A549 (cell line): ENCODE data around the gene CEP78. TPM values are rescaled to one million over a fixed set of nuclear protein-coding genes. Genes with fewer than 3 reads are reported as not detected.

Experiments used
- ATAC-seq, 2 experiments: fragments of 200-7000 bp in 1 of 2; fragments of >200 bp in 1 of 2; cut with Nextera tagmentation in 1 of 2; cut with Tn5 transposase in 1 of 2; 3 replicates each; pipeline versions ENCODE4 v1.8.0 to v1.9.1; 2018 to 2020; ENCODE audit warnings: mild to moderate bottlenecking in 1 of 2, moderate library complexity in 1 of 2
- CTCF ChIA-PET: fragments of 300-600 bp; sonication (Branson Sonifier 250); formaldehyde crosslinking; extraction: SDS; loops from one replicate; lab custom pipeline; 2021; ENCODE audit warnings: antibody characterized with exemption, inconsistent platforms; lab: Yijun Ruan, JAX
- POLR2A ChIA-PET: fragments of 350-600 bp; formaldehyde crosslinking; extraction: SDS; loops from one replicate; lab custom pipeline; 2021; ENCODE audit warnings: antibody characterized with exemption, inconsistent platforms; lab: Yijun Ruan, JAX
- DNase-seq, 2 experiments: peaks; one replicate each; pipeline versions ENCODE4 v3.0.0 to v3.0.0-alpha.2; 2011 to 2016; ENCODE audit warnings: low read depth in 1 of 2, low spot score in 1 of 2
- FAIRE-seq: peaks from 2 replicates; lab custom pipeline; 2011; peaks lifted over from hg19 to GRCh38; lab: Jason Lieb, UNC
- H3K27ac ChIP-seq, 2 experiments: fragments of >200 bp; sonication (Bioruptor Twin); formaldehyde crosslinking; 3 replicates each; pipeline ENCODE4 v1.5.1; 2016 to 2017
- H3K4me1 ChIP-seq: fragments of >200 bp; sonication (Bioruptor Twin); formaldehyde crosslinking; 3 replicates; pipeline ENCODE4 v1.6.1; 2016
- H3K4me2 ChIP-seq: fragments of >200 bp; sonication (Bioruptor Twin); formaldehyde crosslinking; 3 replicates; pipeline ENCODE4 v1.6.1; 2016
- H3K4me3 ChIP-seq: fragments of >200 bp; sonication (Bioruptor Twin); formaldehyde crosslinking; 3 replicates; pipeline ENCODE4 v1.5.1; 2016
- H3K9me3 ChIP-seq: fragments of >200 bp; sonication (Bioruptor Twin); formaldehyde crosslinking; 3 replicates; pipeline ENCODE4 v1.6.1; 2016
- BHLHE40 ChIP-seq: IDR thresholded peaks from 2 replicates; pipeline ENCODE4 v1.6.1; 2012; ENCODE audit warnings: low read depth, low read length, inconsistent platforms
- CBX8 ChIP-seq: fragments of 200-600 bp; sonication (generic); IDR thresholded peaks from 2 replicates; pipeline ENCODE4 v1.6.1; 2016
- EHF ChIP-seq: fragments of 250-450 bp; sonication (Bioruptor Pico); IDR thresholded peaks from 2 replicates; pipeline ENCODE4 v1.5.0; 2020; ENCODE audit warnings: mild to moderate bottlenecking
- EHMT2 ChIP-seq: fragments of 200-600 bp; sonication (generic); IDR thresholded peaks from 2 replicates; pipeline ENCODE4 v1.6.1; 2016; ENCODE audit warnings: antibody characterized with exemption, low read depth, mild to moderate bottlenecking, moderate library complexity
- EP300 ChIP-seq, 2 experiments: fragments of >200 bp; sonication (Bioruptor Twin); formaldehyde crosslinking; IDR thresholded peaks; 2 replicates in 1 of 2; 3 replicates in 1 of 2; pipeline ENCODE4 v1.6.1; 2016 to 2017
- FOSL2 ChIP-seq, 2 experiments: fragments of 450-650 bp in 1 of 2; fragments of >200 bp in 1 of 2; sonication (Bioruptor Twin) in 1 of 2; formaldehyde crosslinking; IDR thresholded peaks; 2 replicates each; pipeline versions ENCODE4 v1.5.0 to v1.6.1; 2016 to 2020; ENCODE audit warnings: mild to moderate bottlenecking in 1 of 2, moderate library complexity in 1 of 2
- GATA3 ChIP-seq: IDR thresholded peaks from 2 replicates; pipeline ENCODE4 v1.6.1; 2012; ENCODE audit warnings: borderline replicate concordance
- HEYL ChIP-seq: fragments of 250-450 bp; sonication (Bioruptor Pico); IDR thresholded peaks from 2 replicates; pipeline ENCODE4 v1.8.0; 2021; ENCODE audit warnings: mild to moderate bottlenecking, moderate library complexity
- HOXA7 ChIP-seq: fragments of 250-450 bp; sonication (Bioruptor Pico); IDR thresholded peaks from 2 replicates; pipeline ENCODE4 v1.5.0; 2020; ENCODE audit warnings: mild to moderate bottlenecking, moderate library complexity
- HOXB13 ChIP-seq: fragments of 250-450 bp; sonication (Bioruptor Pico); IDR thresholded peaks from 2 replicates; pipeline ENCODE4 v1.5.0; 2020; ENCODE audit warnings: low read depth, mild to moderate bottlenecking, moderate library complexity
- HOXB5 ChIP-seq: fragments of 250-450 bp; sonication (Bioruptor Pico); IDR thresholded peaks from 2 replicates; pipeline ENCODE4 v1.5.0; 2020; ENCODE audit warnings: mild to moderate bottlenecking, moderate library complexity
- JUNB ChIP-seq: fragments of >200 bp; sonication (Bioruptor Twin); formaldehyde crosslinking; IDR thresholded peaks from 2 replicates; pipeline ENCODE4 v1.6.1; 2016
- MAX ChIP-seq: IDR thresholded peaks from 2 replicates; pipeline ENCODE4 v1.6.1; 2012
- MYC ChIP-seq: IDR thresholded peaks from 2 replicates; pipeline ENCODE4 v1.6.1; 2012; ENCODE audit warnings: mild to moderate bottlenecking, inconsistent platforms, low read length, improper control_type of control experiment, borderline replicate concordance
- NFE2L2 ChIP-seq: fragments of 150-350 bp; conservative IDR thresholded peaks from 2 replicates; pipeline ENCODE4 v1.6.1; 2014; ENCODE audit warnings: low read length
- NR3C1 ChIP-seq: fragments of >200 bp; sonication (Bioruptor Twin); formaldehyde crosslinking; IDR thresholded peaks from 3 replicates; pipeline ENCODE4 v1.6.1; 2017
- PHF8 ChIP-seq: fragments of 200-600 bp; sonication (generic); IDR thresholded peaks from 2 replicates; pipeline ENCODE4 v1.6.1; 2016; ENCODE audit warnings: low read depth, mild to moderate bottlenecking, antibody characterized with exemption, moderate library complexity, borderline replicate concordance
- POLR2AphosphoS2 ChIP-seq: conservative IDR thresholded peaks from 2 replicates; pipeline ENCODE4 v1.6.1; 2012; ENCODE audit warnings: low read length, improper control_type of control experiment, inconsistent platforms
- RAD21 ChIP-seq, 2 experiments: fragments of >200 bp in 1 of 2; sonication (Bioruptor Twin) in 1 of 2; formaldehyde crosslinking in 1 of 2; IDR thresholded peaks in 1 of 2; conservative IDR thresholded peaks in 1 of 2; 2 replicates in 1 of 2; 3 replicates in 1 of 2; pipeline ENCODE4 v1.6.1; 2012 to 2018; ENCODE audit warnings: inconsistent platforms in 1 of 2
- RARB ChIP-seq: fragments of 250-450 bp; sonication (Bioruptor Pico); IDR thresholded peaks from 2 replicates; pipeline ENCODE4 v1.8.0; 2021; ENCODE audit warnings: mild to moderate bottlenecking, moderate library complexity
- RCOR1 ChIP-seq: fragments of 150-350 bp; IDR thresholded peaks from 2 replicates; pipeline ENCODE4 v1.6.1; 2014; ENCODE audit warnings: antibody characterized with exemption, low read length, low read depth
- REST ChIP-seq: fragments of 200-600 bp; sonication (generic); IDR thresholded peaks from 2 replicates; pipeline ENCODE4 v1.6.1; 2016; ENCODE audit warnings: antibody characterized with exemption, mild to moderate bottlenecking, moderate library complexity
- RFX5 ChIP-seq: fragments of 450-650 bp; IDR thresholded peaks from 2 replicates; pipeline ENCODE4 v1.7.1; 2014; ENCODE audit warnings: antibody characterized with exemption, mild to moderate bottlenecking, moderate library complexity
- RNF2 ChIP-seq: fragments of 200-600 bp; sonication (generic); IDR thresholded peaks from 2 replicates; pipeline ENCODE4 v1.6.1; 2016; ENCODE audit warnings: low read depth, mild to moderate bottlenecking, antibody characterized with exemption, moderate library complexity, borderline replicate concordance
- SMC3 ChIP-seq: fragments of >200 bp; sonication (Bioruptor Twin); formaldehyde crosslinking; IDR thresholded peaks from 3 replicates; pipeline ENCODE4 v1.6.1; 2018; ENCODE audit warnings: inconsistent platforms
- WGBS: methylation state at CpG from one replicate; pipeline ENCODE4 v1.1.6; 2017; ENCODE audit errors: missing lambda C conversion rate; 5-methylcytosine and 5-hydroxymethylcytosine counted together
- polyA plus RNA-seq, 4 experiments: library from polyadenylated mRNA; depleted of rRNA in 3 of 4; stranded (reverse); fragments of >200 nt; fragmentation: RNase III in 1 of 4; extraction: RNeasy Plus Mini Kit Qiagen cat#74134 plus additional on column Dnase treatment in 1 of 4; gene quantifications; 2 replicates in 3 of 4; 3 replicates in 1 of 4; pipeline ENCODE4 v1.2.3, GENCODE V29; 2011 to 2017
- TF ChIP-seq, protein P1 (sequence below): fragments of >200 bp; sonication (Bioruptor Twin); formaldehyde crosslinking; IDR thresholded peaks from 2 replicates; pipeline ENCODE4 v1.6.1; 2016
- TF ChIP-seq, protein P2 (sequence below): fragments of 250-450 bp; sonication (Bioruptor Pico); IDR thresholded peaks from 2 replicates; pipeline ENCODE4 v1.5.0; 2020; ENCODE audit warnings: low read depth, mild to moderate bottlenecking, moderate library complexity
- TF ChIP-seq, protein P3 (sequence below): fragments of 150-350 bp; IDR thresholded peaks from 2 replicates; pipeline ENCODE4 v1.6.1; 2014; ENCODE audit warnings: low read depth, mild to moderate bottlenecking, low read length

The CEP78 gene
- polyA plus RNA-seq, 2 of the 4 experiments (the other 2 are of a cell fraction), result 16.5 to 28.9 TPM

GRCh38 chr9:78189461-78189860 is 46.4 kb upstream of the CEP78 start:
- Histone ChIP-seq H3K4me3 (no peak overlapping the region), H3K4me2 (no peak overlapping the region), H3K9me3 (no peaks in the 10 kb centered on the region), H3K4me1 (no peaks in the 10 kb centered on the region), H3K27ac (no peak overlapping the region)
- WGBS, result 79% methylated on average over 5 of the region's 5 CpGs
- POLR2A ChIA-PET, result no interaction called here
- FAIRE-seq, result no peak
- CTCF ChIA-PET, result no interaction called here
- no peak for ATAC-seq
- DNase-seq, result no peak
- TF ChIP-seq RCOR1, result no peak
- no peak for TF ChIP-seq RAD21 (conservative IDR thresholded peaks at IDR 0.05 in 1 of 2, IDR thresholded peaks at IDR 0.05 in 1 of 2)
- no peak for TF ChIP-seq RFX5
- no peak for TF ChIP-seq MAX
- TF ChIP-seq EP300 (IDR thresholded peaks at IDR 0.05), result no peak
- no peak for TF ChIP-seq NFE2L2
- no peak for TF ChIP-seq GATA3
- TF ChIP-seq SMC3, result no peak
- no peak for TF ChIP-seq HOXA7 (CRISPR knock-in tag)
- TF ChIP-seq REST, result no peak
- no peak for TF ChIP-seq FOSL2 (IDR thresholded peaks at IDR 0.05)
- no peak for TF ChIP-seq FOSL2 (CRISPR knock-in tag; IDR thresholded peaks at IDR 0.05)
- TF ChIP-seq CBX8, result no peak
- no peak for TF ChIP-seq MYC
- no peak for TF ChIP-seq RNF2

DNA sequence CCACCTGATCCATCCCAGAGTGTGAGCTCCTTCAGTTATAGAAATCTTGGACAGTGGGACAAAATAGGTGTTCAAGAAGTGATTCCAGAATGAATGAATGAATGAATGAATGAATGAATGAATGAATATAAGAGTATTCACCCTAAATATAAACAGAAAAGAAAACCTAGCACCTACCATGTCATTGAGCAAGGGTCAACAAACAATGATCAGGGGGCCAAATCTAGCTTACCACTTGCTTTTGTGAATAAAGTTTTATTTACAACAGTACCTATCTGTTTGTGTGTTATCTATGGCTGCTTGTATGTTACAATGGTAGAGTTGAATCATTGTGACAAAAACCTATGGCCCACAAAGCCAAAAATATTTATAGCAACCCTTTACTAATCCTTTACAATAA is 43.9 kb upstream of the CEP78 start:
- DNase-seq (no peak), FAIRE-seq (no peak), ATAC-seq (no peak)
- ChIA-PET POLR2A (no interaction called here), CTCF (no interaction called here)
- Histone ChIP-seq H3K9me3 (no peaks in the 10 kb centered on the region), H3K4me2 (no peak overlapping the region), H3K27ac (no peak overlapping the region), H3K4me3 (no peak overlapping the region), H3K4me1 (no peaks in the 10 kb centered on the region)
- TF ChIP-seq, protein P1, sequence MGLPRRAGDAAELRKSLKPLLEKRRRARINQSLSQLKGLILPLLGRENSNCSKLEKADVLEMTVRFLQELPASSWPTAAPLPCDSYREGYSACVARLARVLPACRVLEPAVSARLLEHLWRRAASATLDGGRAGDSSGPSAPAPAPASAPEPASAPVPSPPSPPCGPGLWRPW, result no peak
- TF ChIP-seq EHF, result no peak
- no peak for TF ChIP-seq BHLHE40
- no peak for TF ChIP-seq HOXB13 (CRISPR knock-in tag)
- no peak for TF ChIP-seq PHF8
- TF ChIP-seq HOXB5 (CRISPR knock-in tag), result no peak
- no peak for TF ChIP-seq MYC
- no peak for TF ChIP-seq RNF2
- TF ChIP-seq RCOR1, result no peak
- TF ChIP-seq NFE2L2, result no peak
- TF ChIP-seq POLR2AphosphoS2, result no peak

DNA sequence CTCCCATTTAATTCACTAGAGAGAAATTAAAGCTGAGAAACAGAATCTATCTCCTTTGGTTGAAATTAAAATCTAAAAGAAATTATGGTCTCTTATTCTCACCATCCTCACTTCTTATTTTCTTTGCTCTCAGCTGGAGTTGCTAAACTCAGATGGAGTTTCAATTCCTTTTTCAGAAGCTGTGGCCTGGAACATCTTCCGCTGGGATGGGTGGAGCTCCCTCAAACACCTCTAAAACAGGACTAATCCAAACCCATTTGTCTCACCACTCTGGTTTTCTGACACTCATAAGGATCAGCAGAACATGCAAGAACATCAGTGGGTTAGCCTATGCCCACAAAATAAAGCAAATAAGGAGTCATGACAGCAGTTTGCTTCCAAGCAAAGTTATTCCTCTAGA is 39.6 kb upstream of the CEP78 start:
- 69% methylated on average over 1 of the region's 1 CpG for WGBS
- CTCF ChIA-PET, result no interaction called here

More for the DNA sequence above, 39.6 kb upstream of the CEP78 start:
- no peak for DNase-seq
- Histone ChIP-seq H3K27ac (no peak overlapping the region), H3K4me2 (no peak overlapping the region), H3K4me3 (no peak overlapping the region), H3K9me3 (no peaks in the 10 kb centered on the region), H3K4me1 (peaks cover 4% of the 10 kb centered on the region; the same call in 1 of the 3 replicates)
- FAIRE-seq, result no peak
- no peak for ATAC-seq
- TF ChIP-seq MAX (no peak), EP300 (IDR thresholded peaks at IDR 0.05) (no peak), RCOR1 (no peak), EHMT2 (no peak), RARB (CRISPR knock-in tag) (no peak), SMC3 (no peak), HEYL (CRISPR knock-in tag) (no peak), NR3C1 (no peak), JUNB (no peak), RFX5 (no peak)
- TF ChIP-seq, protein P2, sequence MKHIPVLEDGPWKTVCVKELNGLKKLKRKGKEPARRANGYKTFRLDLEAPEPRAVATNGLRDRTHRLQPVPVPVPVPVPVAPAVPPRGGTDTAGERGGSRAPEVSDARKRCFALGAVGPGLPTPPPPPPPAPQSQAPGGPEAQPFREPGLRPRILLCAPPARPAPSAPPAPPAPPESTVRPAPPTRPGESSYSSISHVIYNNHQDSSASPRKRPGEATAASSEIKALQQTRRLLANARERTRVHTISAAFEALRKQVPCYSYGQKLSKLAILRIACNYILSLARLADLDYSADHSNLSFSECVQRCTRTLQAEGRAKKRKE (CRISPR knock-in tag), result no peak
- TF ChIP-seq, protein P3, sequence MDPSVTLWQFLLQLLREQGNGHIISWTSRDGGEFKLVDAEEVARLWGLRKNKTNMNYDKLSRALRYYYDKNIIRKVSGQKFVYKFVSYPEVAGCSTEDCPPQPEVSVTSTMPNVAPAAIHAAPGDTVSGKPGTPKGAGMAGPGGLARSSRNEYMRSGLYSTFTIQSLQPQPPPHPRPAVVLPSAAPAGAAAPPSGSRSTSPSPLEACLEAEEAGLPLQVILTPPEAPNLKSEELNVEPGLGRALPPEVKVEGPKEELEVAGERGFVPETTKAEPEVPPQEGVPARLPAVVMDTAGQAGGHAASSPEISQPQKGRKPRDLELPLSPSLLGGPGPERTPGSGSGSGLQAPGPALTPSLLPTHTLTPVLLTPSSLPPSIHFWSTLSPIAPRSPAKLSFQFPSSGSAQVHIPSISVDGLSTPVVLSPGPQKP, result no peak
- TF ChIP-seq, protein P1, result no peak
- POLR2A ChIA-PET, result no interaction called here
